HCT116 (cell line): Measurements from ENCODE around the gene SH2B3. TPM values are rescaled to one million over a fixed set of nuclear protein-coding genes. Genes with fewer than 3 reads are reported as not detected.

Source experiments
- ATAC-seq: fragments of 200-7000 bp; cut with Tn5 transposase; 2 replicates; pipeline ENCODE4 v1.9.1; 2020; ENCODE audit warnings: mild to moderate bottlenecking, moderate library complexity
- BruUV-seq: library from RNA; stranded (reverse); fragments of 400-500 nt; replicated peaks from 2 replicates; lab custom pipeline; 2021; lab: Mats Ljungman, UMichigan
- CTCF ChIA-PET: fragments of 300-600 bp; sonication (Branson Sonifier 250); formaldehyde crosslinking; loops from one replicate; lab custom pipeline; 2021; ENCODE audit warnings: antibody characterized with exemption; lab: Charles Lee
- POLR2A ChIA-PET: fragments of 300-600, 350-600 bp; sonication (Branson Sonifier 250); formaldehyde crosslinking; loops from one replicate; lab custom pipeline; 2021; ENCODE audit warnings: antibody characterized with exemption; lab: Charles Lee
- RAD21 ChIA-PET, 2 experiments: fragments of 300-600 bp; sonication (Branson Sonifier 250); formaldehyde crosslinking; loops; one replicate each; lab custom pipeline; 2023; ENCODE audit warnings: low total read pairs in 2 of 2; ENCODE audit not compliant: uncharacterized antibody in 2 of 2, unreplicated experiment in 2 of 2, low non-redundant PET in 1 of 2; lab: Charles Lee
- DNase-seq: peaks from one replicate; pipeline ENCODE4 v3.0.0-alpha.2; 2010; ENCODE audit warnings: low read depth, low spot score
- H2AFZ ChIP-seq: fragments of 200-600 bp; shearing (Covaris generic), sonication (generic); 2 replicates; pipeline ENCODE4 v1.6.1; 2017; ENCODE audit warnings: low read depth, mixed run types, mixed read lengths, antibody characterized with exemption, low read length; ENCODE audit not compliant: poor library complexity, severe bottlenecking
- H3K27ac ChIP-seq: 2 replicates; pipeline ENCODE4 v1.5.1; 2012; ENCODE audit warnings: low read depth, low read length
- H3K27me3 ChIP-seq: fragments of 200-600 bp; sonication (generic); 2 replicates; pipeline ENCODE4 v1.6.1; 2016; ENCODE audit warnings: mixed run types, low read length, mixed read lengths; ENCODE audit not compliant: insufficient read depth
- H3K36me3 ChIP-seq, 2 experiments: fragments of 200-500 bp in 1 of 2; fragments of 200-600 bp in 1 of 2; sonication (Bioruptor generic) in 1 of 2; sonication (generic) in 1 of 2; 2 replicates each; pipeline versions ENCODE4 v1.5.1 to v1.6.1; 2014 to 2016; ENCODE audit warnings: low read length in 2 of 2, inconsistent platforms in 1 of 2, mixed read lengths in 1 of 2, mixed run types in 1 of 2; ENCODE audit not compliant: insufficient read depth in 2 of 2, control insufficient read depth in 1 of 2
- H3K4me1 ChIP-seq, 2 experiments: fragments of 200-600 bp in 1 of 2; sonication (generic) in 1 of 2; 2 replicates each; pipeline versions ENCODE4 v1.5.1 to v1.6.1; 2012 to 2017; ENCODE audit warnings: low read length in 2 of 2, inconsistent platforms in 1 of 2, mild to moderate bottlenecking in 1 of 2, mixed read lengths in 1 of 2, mixed run types in 1 of 2, moderate library complexity in 1 of 2; ENCODE audit not compliant: insufficient read depth in 2 of 2, control insufficient read depth in 1 of 2
- H3K4me2 ChIP-seq: fragments of 200-600 bp; sonication (generic); 2 replicates; pipeline ENCODE4 v1.6.1; 2017; ENCODE audit warnings: mixed run types, low read length, mixed read lengths
- H3K4me3 ChIP-seq, 2 experiments: fragments of 200-600 bp in 1 of 2; sonication (generic) in 1 of 2; replicated peaks in 1 of 2; 2 replicates each; pipeline ENCODE4 v1.5.1; 2011 to 2016; ENCODE audit warnings: low read length in 2 of 2, control low read depth in 1 of 2, low read depth in 1 of 2, mild to moderate bottlenecking in 1 of 2, mixed read lengths in 1 of 2, mixed run types in 1 of 2
- H3K79me2 ChIP-seq: fragments of 200-600 bp; sonication (generic); 2 replicates; pipeline ENCODE4 v1.6.1; 2017; ENCODE audit warnings: mild to moderate bottlenecking, mixed run types, low read length, moderate library complexity, mixed read lengths; ENCODE audit not compliant: insufficient read depth
- H3K9ac ChIP-seq: fragments of 200-600 bp; sonication (generic); 2 replicates; pipeline ENCODE4 v1.6.1; 2016; ENCODE audit warnings: low read length, mixed read lengths
- H3K9me2 ChIP-seq: fragments of 200-600 bp; sonication (generic), shearing (Covaris generic); 2 replicates; pipeline ENCODE4 v1.6.1; 2017; ENCODE audit warnings: mixed run types, mild to moderate bottlenecking, moderate library complexity; ENCODE audit not compliant: insufficient read depth
- H3K9me3 ChIP-seq, 2 experiments: fragments of 200-500 bp in 1 of 2; fragments of 200-600 bp in 1 of 2; sonication (Bioruptor generic) in 1 of 2; sonication (generic) in 1 of 2; 2 replicates each; pipeline ENCODE4 v1.6.1; 2014 to 2017; ENCODE audit warnings: low read length in 2 of 2, mixed read lengths in 2 of 2, inconsistent platforms in 1 of 2, low read depth in 1 of 2, mild to moderate bottlenecking in 1 of 2, mixed run types in 1 of 2, moderate library complexity in 1 of 2; ENCODE audit not compliant: control insufficient read depth in 1 of 2, insufficient read depth in 1 of 2
- H4K20me1 ChIP-seq: fragments of 200-600 bp; sonication (generic), shearing (Covaris generic); 2 replicates; pipeline ENCODE4 v1.6.1; 2017; ENCODE audit warnings: mixed run types, mild to moderate bottlenecking, moderate library complexity; ENCODE audit not compliant: insufficient read depth
- FOSL1 ChIP-seq: IDR thresholded peaks from 2 replicates; pipeline ENCODE4 v1.6.1; 2012; ENCODE audit warnings: low read depth
- POLR2A ChIP-seq: IDR thresholded peaks from 2 replicates; pipeline ENCODE4 v1.7.0; 2011; ENCODE audit warnings: borderline replicate concordance; ENCODE audit not compliant: insufficient read depth, insufficient read length; ENCODE audit errors: extremely low read depth
- SIN3A ChIP-seq: IDR thresholded peaks from 2 replicates; pipeline ENCODE4 v1.6.1; 2012; ENCODE audit warnings: low read depth
- SRF ChIP-seq: IDR thresholded peaks from 2 replicates; pipeline ENCODE4 v1.6.1; 2012; ENCODE audit warnings: low read depth
- TCF7L2 ChIP-seq: IDR thresholded peaks from 2 replicates; pipeline ENCODE4 v1.7.0; 2011; ENCODE audit warnings: borderline replicate concordance, inconsistent platforms; ENCODE audit not compliant: insufficient read depth, insufficient read length; ENCODE audit errors: extremely low read depth
- YY1 ChIP-seq: IDR thresholded peaks from 2 replicates; pipeline ENCODE4 v1.6.1; 2011; ENCODE audit warnings: low read length, low read depth, moderate library complexity, mild to moderate bottlenecking; ENCODE audit not compliant: insufficient replicate concordance; ENCODE audit errors: extremely low read depth
- ZFX ChIP-seq: fragments of 450-650 bp; IDR thresholded peaks from 2 replicates; pipeline ENCODE4 v1.6.1; 2017
- ZNF274 ChIP-seq: fragments of 200-500 bp; sonication (Bioruptor generic); IDR thresholded peaks from 2 replicates; pipeline ENCODE4 v1.6.1; 2014; ENCODE audit warnings: mild to moderate bottlenecking, low read depth, low read length, inconsistent platforms
- intact Hi-C: fragments of 100-400 bp; cut with micrococcal nuclease; formaldehyde crosslinking; loops from 2 replicates; pipeline ENCODE4 v1.10.0; 2022
- total RNA-seq: library from RNA; stranded (reverse); gene quantifications from one replicate; pipeline ENCODE4 v1.2.1, GENCODE V29; 2021; ENCODE audit not compliant: unreplicated experiment
- TF ChIP-seq, protein P1 (sequence below): IDR thresholded peaks from 2 replicates; pipeline ENCODE4 v1.6.1; 2012
- TF ChIP-seq, protein P2 (sequence below), 3 experiments: fragments of 200-600 bp in 1 of 3; sonication (generic) in 1 of 3; IDR thresholded peaks in 2 of 3; conservative IDR thresholded peaks in 1 of 3; 2 replicates each; pipeline ENCODE4 v1.5.1; 2012 to 2017; ENCODE audit warnings: low read depth in 2 of 3, low read length in 2 of 3, antibody characterized with exemption in 1 of 3, borderline replicate concordance in 1 of 3, control low read depth in 1 of 3, mild to moderate bottlenecking in 1 of 3, mixed read lengths in 1 of 3, mixed run types in 1 of 3, moderate library complexity in 1 of 3; ENCODE audit not compliant: insufficient read depth in 1 of 3

Gene SH2B3
- total RNA-seq, 1 experiment from 2014 or later, result 17.3 TPM

GRCh38 chr12:111467092-111467856 is 61.6 kb downstream of the SH2B3 start:
- H3K4me3 ChIP-seq, result no peak overlapping the region
- RAD21 ChIA-PET, result interaction anchor here in 1 of 2 experiments (0.7 kb wide), 1 partner anchor 125 kb away, joined by 6 read pairs; no protein-coding TSS in a partner anchor
- peaks cover 15 to 27% of the 10 kb centered on the region in 2 experiments for H3K36me3 ChIP-seq
- no peaks in the 10 kb centered on the region for H3K9me2 ChIP-seq
- no peak overlapping the region for H3K9ac ChIP-seq
- intact Hi-C loops, result no loop called here
- no peak for DNase-seq
- no peak for ATAC-seq
- no peak for TF ChIP-seq SRF
- no peak for TF ChIP-seq SIN3A
- TF ChIP-seq, protein P1, sequence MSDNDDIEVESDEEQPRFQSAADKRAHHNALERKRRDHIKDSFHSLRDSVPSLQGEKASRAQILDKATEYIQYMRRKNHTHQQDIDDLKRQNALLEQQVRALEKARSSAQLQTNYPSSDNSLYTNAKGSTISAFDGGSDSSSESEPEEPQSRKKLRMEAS, result no peak
- TF ChIP-seq FOSL1, result no peak
- no peak for TF ChIP-seq ZNF274
- no peak for TF ChIP-seq TCF7L2
- no peak for TF ChIP-seq POLR2A
- TF ChIP-seq, protein P2, sequence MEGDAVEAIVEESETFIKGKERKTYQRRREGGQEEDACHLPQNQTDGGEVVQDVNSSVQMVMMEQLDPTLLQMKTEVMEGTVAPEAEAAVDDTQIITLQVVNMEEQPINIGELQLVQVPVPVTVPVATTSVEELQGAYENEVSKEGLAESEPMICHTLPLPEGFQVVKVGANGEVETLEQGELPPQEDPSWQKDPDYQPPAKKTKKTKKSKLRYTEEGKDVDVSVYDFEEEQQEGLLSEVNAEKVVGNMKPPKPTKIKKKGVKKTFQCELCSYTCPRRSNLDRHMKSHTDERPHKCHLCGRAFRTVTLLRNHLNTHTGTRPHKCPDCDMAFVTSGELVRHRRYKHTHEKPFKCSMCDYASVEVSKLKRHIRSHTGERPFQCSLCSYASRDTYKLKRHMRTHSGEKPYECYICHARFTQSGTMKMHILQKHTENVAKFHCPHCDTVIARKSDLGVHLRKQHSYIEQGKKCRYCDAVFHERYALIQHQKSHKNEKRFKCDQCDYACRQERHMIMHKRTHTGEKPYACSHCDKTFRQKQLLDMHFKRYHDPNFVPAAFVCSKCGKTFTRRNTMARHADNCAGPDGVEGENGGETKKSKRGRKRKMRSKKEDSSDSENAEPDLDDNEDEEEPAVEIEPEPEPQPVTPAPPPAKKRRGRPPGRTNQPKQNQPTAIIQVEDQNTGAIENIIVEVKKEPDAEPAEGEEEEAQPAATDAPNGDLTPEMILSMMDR (IDR thresholded peaks at IDR 0.05 in 2 of 3, conservative IDR thresholded peaks at IDR 0.05 in 1 of 3; ENCODE audit: borderline replicate concordance in 1 of 3, insufficient read depth in 1 of 3, low read depth in 2 of 3, low read length in 2 of 3), result no peak
- TF ChIP-seq ZFX, result no peak
- TF ChIP-seq YY1, result no peak
- TF ChIP-seq, all 23 proteins: peak for 0
- no TSS peak for BruUV-seq
- no peak overlapping the region for H2AFZ ChIP-seq
- ChIA-PET CTCF (interaction anchor here (1.3 to 1.5 kb wide), 2 partner anchors 15 to 70 kb away, joined by 5 to 6 read pairs; no protein-coding TSS in a partner anchor), POLR2A (no interaction called here)
- no peaks in the 10 kb centered on the region for H3K4me1 ChIP-seq
- H3K79me2 ChIP-seq, result no peaks in the 10 kb centered on the region; the same call in 1 of the 2 replicates
- no peaks in the 10 kb centered on the region for H3K27me3 ChIP-seq
- H3K9me3 ChIP-seq, result no peaks in the 10 kb centered on the region
- H3K27ac ChIP-seq, result no peak overlapping the region
- no peak overlapping the region for H3K4me2 ChIP-seq
- H4K20me1 ChIP-seq, result no peaks in the 10 kb centered on the region
